Measurements from ENCODE around the gene SPIB.
"Not testable (repeated sequence)": the region's sequence is repeated elsewhere in the genome, so short reads cannot be mapped to it uniquely, and the experiment has no call there.

Gene SPIB

DNA sequence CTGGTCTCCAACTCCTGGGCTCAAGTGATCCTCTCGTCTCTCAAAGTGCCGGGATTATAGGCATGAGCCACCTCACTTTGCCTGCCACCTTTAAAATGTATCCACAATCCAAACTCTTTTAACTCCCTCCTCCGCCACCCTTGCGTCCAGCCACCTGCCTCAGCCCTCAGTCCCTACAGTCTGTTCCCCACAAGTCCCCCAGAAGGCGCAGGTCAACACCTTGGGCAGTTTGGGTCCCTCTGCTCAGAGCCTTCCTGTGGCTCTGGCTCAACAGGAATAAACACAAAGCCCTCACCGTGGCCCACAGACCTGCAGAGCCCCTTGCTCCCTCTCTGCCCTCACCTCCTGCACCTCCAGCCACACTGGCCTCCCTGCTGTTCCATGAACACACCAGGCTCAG lies 50.1 kb downstream of the SPIB start:
- no peaks in the 10 kb centered on the region for H3K36me3 ChIP-seq (ENCODE audit: insufficient read depth, low read length)
- H3K4me1 ChIP-seq (ENCODE audit: insufficient read depth, low read length) = peaks cover 11% of the 10 kb centered on the region; the same call in 1 of the 2 replicates
- H3K9ac ChIP-seq (ENCODE audit: low read depth, low read length) = no peak overlapping the region
- no peaks in the 10 kb centered on the region for H3K9me3 ChIP-seq (ENCODE audit: control insufficient read depth, insufficient read depth, low read length)

GRCh38 chr19:50473336-50473735 lies 54.6 kb downstream of the SPIB start:
- not testable (repeated sequence) for H3K4me1 ChIP-seq (ENCODE audit: insufficient read depth, low read length); H3K36me3 ChIP-seq (ENCODE audit: insufficient read depth, low read length); H3K9ac ChIP-seq (ENCODE audit: low read depth, low read length); H3K9me3 ChIP-seq (ENCODE audit: control insufficient read depth, insufficient read depth, low read length)

DNA sequence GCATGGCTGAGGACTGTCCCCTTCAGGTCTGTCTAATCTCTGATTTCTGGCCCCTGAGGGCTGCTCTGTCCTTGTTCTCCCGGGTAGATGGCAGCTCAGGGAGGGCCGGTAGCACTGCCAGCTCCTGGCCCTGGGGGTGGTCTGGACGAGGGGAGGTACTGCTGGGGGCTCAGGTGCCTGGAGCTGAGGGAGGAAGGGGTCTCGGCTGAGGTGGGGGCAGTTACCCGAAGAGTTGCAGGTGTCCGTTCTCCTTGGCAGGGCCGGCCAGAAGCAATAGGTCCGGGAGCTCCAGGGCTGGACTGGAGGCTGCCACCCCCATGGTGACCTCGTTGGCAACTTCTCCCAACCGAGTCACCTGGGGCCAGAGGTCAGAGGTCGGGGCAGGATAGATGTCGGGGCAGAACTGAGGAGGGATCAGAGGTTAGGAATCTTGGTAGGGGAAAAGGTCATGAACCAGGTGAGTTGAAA lies 56.4 kb downstream of the SPIB start:
- H3K4me1 ChIP-seq (ENCODE audit: insufficient read depth, low read length) = no peaks in the 10 kb centered on the region
- H3K9ac ChIP-seq (ENCODE audit: low read depth, low read length) = no peak overlapping the region
- H3K9me3 ChIP-seq (ENCODE audit: control insufficient read depth, insufficient read depth, low read length) = no peaks in the 10 kb centered on the region
- peaks cover 4% of the 10 kb centered on the region for H3K36me3 ChIP-seq (ENCODE audit: insufficient read depth, low read length)

DNA sequence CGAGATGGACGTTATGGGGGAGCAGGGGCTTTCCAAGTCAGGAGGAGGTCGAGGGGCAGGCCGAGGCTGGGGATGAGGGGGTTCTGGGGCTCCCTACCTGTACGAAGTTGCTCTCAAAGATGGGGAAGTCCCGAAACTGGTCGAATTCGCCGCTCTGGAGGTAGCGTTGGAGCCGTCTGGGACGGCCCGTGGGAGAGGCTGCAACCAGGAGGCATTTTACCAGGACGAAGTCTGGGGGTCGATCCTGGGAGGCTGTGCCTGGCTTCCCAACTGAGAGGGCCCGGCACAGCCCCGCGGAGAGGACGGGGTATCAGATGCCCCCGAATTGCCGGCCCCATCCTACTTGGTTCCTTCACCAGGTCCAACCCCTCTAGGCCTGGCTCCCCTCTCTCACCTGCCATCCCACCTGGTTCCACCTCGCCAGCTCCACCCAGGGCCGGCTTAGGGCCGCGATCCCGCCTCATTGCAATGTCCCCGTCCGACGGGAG lies 57.0 kb downstream of the SPIB start:
- peak overlapping the region; percentile 100 for H3K9ac ChIP-seq (ENCODE audit: low read depth, low read length)
- no peaks in the 10 kb centered on the region for H3K9me3 ChIP-seq (ENCODE audit: control insufficient read depth, insufficient read depth, low read length)
- H3K4me1 ChIP-seq (ENCODE audit: insufficient read depth, low read length) = no peaks in the 10 kb centered on the region
- peaks cover 4% of the 10 kb centered on the region for H3K36me3 ChIP-seq (ENCODE audit: insufficient read depth, low read length)

GRCh38 chr19:50476224-50476906 lies 57.6 kb downstream of the SPIB start, which contains the start of the genes EMC10 and GARIN5A:
Gene EMC10 (plus strand): TSS chr19:50476507. CDS start chr19:50476545, 38 bp downstream.
Gene GARIN5A (minus strand): TSS chr19:50476848. CDS start chr19:50476388, 460 bp downstream.
- H3K4me1 ChIP-seq (ENCODE audit: insufficient read depth, low read length) = no peaks in the 10 kb centered on the region
- no peaks in the 10 kb centered on the region for H3K9me3 ChIP-seq (ENCODE audit: control insufficient read depth, insufficient read depth, low read length)
- H3K36me3 ChIP-seq (ENCODE audit: insufficient read depth, low read length) = peaks cover 4% of the 10 kb centered on the region
- peak within 1 kb of the TSS; percentile 100 for H3K9ac ChIP-seq (ENCODE audit: low read depth, low read length)

GRCh38 chr19:50476907-50477238 lies 58.1 kb downstream of the SPIB start:
- Histone ChIP-seq H3K4me1 (ENCODE audit: insufficient read depth, low read length) (no peaks in the 10 kb centered on the region), H3K9ac (ENCODE audit: low read depth, low read length) (peak overlapping the region; percentile 100; the same call in 1 of the 2 replicates), H3K36me3 (ENCODE audit: insufficient read depth, low read length) (peaks cover 4% of the 10 kb centered on the region), H3K9me3 (ENCODE audit: control insufficient read depth, insufficient read depth, low read length) (no peaks in the 10 kb centered on the region)

DNA sequence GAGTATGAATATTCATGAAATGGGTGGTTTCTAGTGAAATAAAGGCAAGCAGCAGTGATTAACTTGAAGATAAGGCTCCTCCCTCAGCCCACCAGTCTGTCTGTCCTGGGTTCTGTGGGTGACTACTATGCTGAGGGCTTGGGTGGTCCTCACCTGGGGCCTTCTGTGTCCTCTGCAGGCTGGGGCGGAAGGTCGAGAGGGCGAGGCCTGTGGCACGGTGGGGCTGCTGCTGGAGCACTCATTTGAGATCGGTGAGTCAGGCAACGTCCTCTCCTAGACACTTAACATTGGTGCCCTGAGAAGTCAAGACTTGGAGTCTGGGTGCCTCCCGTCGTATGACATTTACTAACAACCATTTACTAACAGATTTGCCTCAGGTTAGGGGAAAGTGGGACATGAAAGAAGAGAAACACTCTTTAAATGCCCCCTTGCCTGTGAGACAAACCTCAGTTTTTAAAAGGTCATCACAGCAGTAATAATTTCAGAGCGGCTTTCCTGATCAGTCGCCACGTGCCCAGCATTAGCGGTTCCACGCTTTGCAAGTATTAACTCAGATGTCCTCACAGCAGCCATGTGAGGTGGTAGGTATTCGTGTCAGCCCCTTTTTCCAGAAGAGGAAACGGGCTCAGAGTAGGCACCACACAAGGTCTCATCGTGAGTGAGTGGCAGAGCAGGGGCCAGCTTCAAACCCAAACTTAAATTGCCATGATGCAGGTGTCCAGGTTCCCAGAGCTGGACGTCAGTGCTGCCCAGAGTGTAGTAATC lies 59.2 kb downstream of the SPIB start:
- H3K36me3 ChIP-seq (ENCODE audit: insufficient read depth, low read length) = peaks cover 4% of the 10 kb centered on the region
- H3K9ac ChIP-seq (ENCODE audit: low read depth, low read length) = no peak overlapping the region
- no peaks in the 10 kb centered on the region for H3K4me1 ChIP-seq (ENCODE audit: insufficient read depth, low read length)
- no peaks in the 10 kb centered on the region for H3K9me3 ChIP-seq (ENCODE audit: control insufficient read depth, insufficient read depth, low read length)

DNA sequence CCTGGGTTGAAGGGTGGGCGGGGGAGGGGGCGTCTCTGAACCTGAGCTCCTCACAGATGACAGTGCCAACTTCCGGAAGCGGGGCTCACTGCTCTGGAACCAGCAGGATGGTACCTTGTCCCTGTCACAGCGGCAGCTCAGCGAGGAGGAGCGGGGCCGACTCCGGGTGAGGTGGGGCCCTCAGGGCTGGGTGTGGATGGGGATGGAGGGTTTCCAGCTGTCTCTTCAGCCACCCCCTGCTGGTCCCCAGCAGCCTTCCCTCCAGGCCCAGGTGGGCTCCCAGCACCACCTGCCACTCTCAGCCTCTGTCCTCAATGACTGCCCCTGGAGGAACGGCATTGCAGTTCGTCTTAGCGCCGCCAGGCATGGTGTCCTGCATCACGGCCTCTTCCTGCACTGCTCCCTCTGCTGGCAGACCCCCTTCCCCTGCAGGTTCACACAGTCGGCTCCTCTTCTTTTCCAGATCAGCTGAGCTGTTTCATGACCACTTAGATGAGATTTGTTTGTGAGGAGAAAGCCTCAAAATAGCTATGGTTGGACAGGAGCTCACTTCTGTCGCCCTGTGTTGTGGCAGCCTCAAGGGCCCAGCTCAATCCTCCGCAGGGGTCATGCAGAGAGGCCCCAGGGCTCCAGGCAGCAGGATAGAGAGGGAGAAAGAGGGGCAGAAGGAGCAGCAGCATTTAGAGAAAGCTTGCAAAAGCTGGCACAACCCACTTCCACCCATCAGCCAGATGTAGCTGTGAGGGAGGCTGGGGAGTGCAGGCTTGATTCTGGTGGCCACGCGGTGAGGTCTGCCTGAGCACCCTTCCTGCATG lies 60.4 kb downstream of the SPIB start:
- Histone ChIP-seq H3K9ac (ENCODE audit: low read depth, low read length) (no peak overlapping the region), H3K36me3 (ENCODE audit: insufficient read depth, low read length) (peaks cover 4% of the 10 kb centered on the region)

DNA sequence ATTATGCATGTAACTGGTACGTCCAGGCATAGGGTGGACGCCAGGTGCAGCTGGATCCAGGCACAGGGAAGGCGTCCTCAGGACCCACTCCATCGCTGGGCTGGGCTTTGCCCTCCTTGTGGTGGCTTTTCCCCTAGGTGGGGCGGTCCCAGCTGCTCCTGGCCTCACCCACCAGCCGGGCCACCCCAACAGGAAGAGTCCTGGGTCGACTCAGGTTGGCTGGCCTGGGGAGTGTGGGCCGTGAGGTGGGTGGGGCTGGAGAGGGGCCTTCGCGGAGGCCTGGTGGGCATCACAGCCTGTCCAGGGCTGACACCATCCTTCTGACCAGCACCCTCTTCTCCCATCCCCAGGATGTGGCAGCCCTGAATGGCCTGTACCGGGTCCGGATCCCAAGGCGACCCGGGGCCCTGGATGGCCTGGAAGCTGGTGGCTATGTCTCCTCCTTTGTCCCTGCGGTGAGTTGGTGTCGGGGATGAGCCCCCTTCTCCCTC lies 61.1 kb downstream of the SPIB start:
- Histone ChIP-seq H3K36me3 (ENCODE audit: insufficient read depth, low read length) (peaks cover 4% of the 10 kb centered on the region), H3K9me3 (ENCODE audit: control insufficient read depth, insufficient read depth, low read length) (no peaks in the 10 kb centered on the region; the same call in 1 of the 2 replicates), H3K9ac (ENCODE audit: low read depth, low read length) (no peak overlapping the region), H3K4me1 (ENCODE audit: insufficient read depth, low read length) (no peaks in the 10 kb centered on the region)

More for the DNA sequence above, 60.4 kb downstream of the SPIB start:
- Histone ChIP-seq H3K9me3 (ENCODE audit: control insufficient read depth, insufficient read depth, low read length) (no peaks in the 10 kb centered on the region), H3K4me1 (ENCODE audit: insufficient read depth, low read length) (no peaks in the 10 kb centered on the region)

DNA sequence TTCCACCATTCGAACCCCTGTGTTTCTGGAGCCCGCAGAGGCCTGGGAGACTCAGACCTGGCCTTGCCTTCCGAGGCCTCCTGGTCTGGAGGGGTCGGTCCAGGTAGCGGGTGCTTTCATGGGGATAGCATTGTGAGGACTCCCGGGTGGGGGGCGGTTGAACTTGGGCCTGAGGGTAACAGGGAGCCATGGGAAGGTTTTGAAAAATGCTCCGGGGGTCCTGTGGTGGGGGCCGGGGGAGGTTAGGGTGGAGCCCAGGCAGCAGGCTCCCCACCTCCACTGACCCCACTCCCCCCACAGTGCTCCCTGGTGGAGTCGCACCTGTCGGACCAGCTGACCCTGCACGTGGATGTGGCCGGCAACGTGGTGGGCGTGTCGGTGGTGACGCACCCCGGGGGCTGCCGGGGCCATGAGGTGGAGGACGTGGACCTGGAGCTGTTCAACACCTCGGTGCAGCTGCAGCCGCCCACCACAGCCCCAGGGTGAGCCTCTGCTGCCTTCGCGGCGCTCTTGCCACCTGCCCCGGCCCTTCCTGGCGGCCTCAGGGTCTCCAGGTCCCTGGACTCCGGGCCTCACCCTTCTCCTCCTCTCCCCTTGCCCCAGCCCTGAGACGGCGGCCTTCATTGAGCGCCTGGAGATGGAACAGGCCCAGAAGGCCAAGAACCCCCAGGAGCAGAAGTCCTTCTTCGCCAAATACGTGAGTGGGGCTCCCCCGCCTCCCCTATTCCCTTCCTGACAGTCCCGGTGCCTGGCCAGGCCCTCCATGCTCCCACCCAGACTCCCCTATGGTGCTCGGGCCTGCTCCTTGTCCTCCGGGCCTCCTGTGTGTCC lies 61.8 kb downstream of the SPIB start:
- H3K36me3 ChIP-seq (ENCODE audit: insufficient read depth, low read length) = peaks cover 4% of the 10 kb centered on the region
- H3K9me3 ChIP-seq (ENCODE audit: control insufficient read depth, insufficient read depth, low read length) = no peaks in the 10 kb centered on the region; the same call in 1 of the 2 replicates
- H3K4me1 ChIP-seq (ENCODE audit: insufficient read depth, low read length) = no peaks in the 10 kb centered on the region
- H3K9ac ChIP-seq (ENCODE audit: low read depth, low read length) = no peak overlapping the region

Data from ES-I3 (cell line).